SH-SY5Y (cell line): ENCODE results near the gene CORIN.

Source experiments
- GATA2 ChIP-seq: IDR thresholded peaks from 2 replicates; pipeline ENCODE4 v1.6.1; 2011; ENCODE audit warnings: mild to moderate bottlenecking, low read depth, low read length
- GATA3 ChIP-seq: IDR thresholded peaks from 2 replicates; pipeline ENCODE4 v1.6.1; 2011; ENCODE audit warnings: low read depth, mild to moderate bottlenecking, low read length, moderate library complexity

GRCh38 chr4:47703008-47703407 is 134.9 kb downstream of the CORIN start:
- TF ChIP-seq GATA3 (no peak), GATA2 (no peak)
